ENCODE data around the gene FNDC3B. TPM values are rescaled to one million over a fixed set of nuclear protein-coding genes. Genes with fewer than 3 reads are reported as not detected.

Gene FNDC3B
- total RNA-seq, 1 experiment from 2014 or later = 48.6 TPM

DNA sequence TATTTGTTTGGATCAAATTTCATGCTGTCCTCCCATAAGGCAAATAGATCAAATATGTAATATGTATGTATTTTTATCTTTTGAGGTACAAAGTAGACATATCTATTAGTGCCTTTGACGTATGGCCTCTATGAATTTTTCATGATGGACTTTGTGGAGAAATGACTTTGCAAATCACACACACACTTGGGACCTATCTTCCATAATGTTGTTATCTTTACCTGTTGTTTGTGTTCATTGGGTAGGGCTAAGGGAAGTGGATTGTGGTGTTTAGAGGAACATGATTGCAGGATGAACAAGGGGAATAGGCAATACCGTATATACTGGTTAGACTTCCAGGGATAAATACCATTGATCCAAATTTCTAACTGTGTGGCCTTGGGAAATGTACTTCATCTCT lies 266.6 kb downstream of the FNDC3B start:
- H3K9me2 ChIP-seq (replicated peaks; ENCODE audit: low read length) = no peaks in the 10 kb centered on the region
- no peaks in the 10 kb centered on the region for H4K20me1 ChIP-seq (ENCODE audit: low read length)
- H3K27ac ChIP-seq (ENCODE audit: low read length) = peak overlapping the region; percentile 14; the same call in 1 of the 2 replicates
- ATAC-seq = no peak
- H3K4me3 ChIP-seq (ENCODE audit: low read length) = no peak overlapping the region
- TF ChIP-seq EZH2phosphoT487 (IDR thresholded peaks at IDR 0.05; ENCODE audit: borderline replicate concordance, low read length) = no peak
- TF ChIP-seq EZH2 (IDR thresholded peaks at IDR 0.05; ENCODE audit: low read length, unreplicated experiment) = no peak
- TF ChIP-seq, protein P1, sequence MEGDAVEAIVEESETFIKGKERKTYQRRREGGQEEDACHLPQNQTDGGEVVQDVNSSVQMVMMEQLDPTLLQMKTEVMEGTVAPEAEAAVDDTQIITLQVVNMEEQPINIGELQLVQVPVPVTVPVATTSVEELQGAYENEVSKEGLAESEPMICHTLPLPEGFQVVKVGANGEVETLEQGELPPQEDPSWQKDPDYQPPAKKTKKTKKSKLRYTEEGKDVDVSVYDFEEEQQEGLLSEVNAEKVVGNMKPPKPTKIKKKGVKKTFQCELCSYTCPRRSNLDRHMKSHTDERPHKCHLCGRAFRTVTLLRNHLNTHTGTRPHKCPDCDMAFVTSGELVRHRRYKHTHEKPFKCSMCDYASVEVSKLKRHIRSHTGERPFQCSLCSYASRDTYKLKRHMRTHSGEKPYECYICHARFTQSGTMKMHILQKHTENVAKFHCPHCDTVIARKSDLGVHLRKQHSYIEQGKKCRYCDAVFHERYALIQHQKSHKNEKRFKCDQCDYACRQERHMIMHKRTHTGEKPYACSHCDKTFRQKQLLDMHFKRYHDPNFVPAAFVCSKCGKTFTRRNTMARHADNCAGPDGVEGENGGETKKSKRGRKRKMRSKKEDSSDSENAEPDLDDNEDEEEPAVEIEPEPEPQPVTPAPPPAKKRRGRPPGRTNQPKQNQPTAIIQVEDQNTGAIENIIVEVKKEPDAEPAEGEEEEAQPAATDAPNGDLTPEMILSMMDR (conservative IDR thresholded peaks at IDR 0.05; ENCODE audit: low read depth, low read length) = no peak
- peaks cover 32% of the 10 kb centered on the region for H3K36me3 ChIP-seq (ENCODE audit: low read depth, low read length)
- intact Hi-C loops (cut with micrococcal nuclease) = loop anchor here (10.0 kb wide), 2 partner anchors 101 to 341 kb away; no protein-coding TSS in a partner anchor
- H2AFZ ChIP-seq (ENCODE audit: low read length) = no peak overlapping the region
- no peaks in the 10 kb centered on the region for H3K9me3 ChIP-seq (ENCODE audit: low read length)
- no peak overlapping the region for H3K9ac ChIP-seq (ENCODE audit: low read length)
- no peaks in the 10 kb centered on the region for H3F3A ChIP-seq (ENCODE audit: low read length, unreplicated experiment)
- POLR2A ChIA-PET (ENCODE audit: unreplicated experiment) = no interaction called here
- CTCF ChIA-PET = no interaction called here
- no peaks in the 10 kb centered on the region for H3K27me3 ChIP-seq (ENCODE audit: low read length)
- H3K4me1 ChIP-seq (ENCODE audit: insufficient read depth, low read length) = peaks cover 25% of the 10 kb centered on the region
- BruUV-seq (replicated peaks) = no TSS peak
- H3K79me2 ChIP-seq (ENCODE audit: low read length) = no peaks in the 10 kb centered on the region
- DNase-seq = no peak
- peak overlapping the region; percentile 52 for H3K4me2 ChIP-seq (ENCODE audit: low read length)

DNA sequence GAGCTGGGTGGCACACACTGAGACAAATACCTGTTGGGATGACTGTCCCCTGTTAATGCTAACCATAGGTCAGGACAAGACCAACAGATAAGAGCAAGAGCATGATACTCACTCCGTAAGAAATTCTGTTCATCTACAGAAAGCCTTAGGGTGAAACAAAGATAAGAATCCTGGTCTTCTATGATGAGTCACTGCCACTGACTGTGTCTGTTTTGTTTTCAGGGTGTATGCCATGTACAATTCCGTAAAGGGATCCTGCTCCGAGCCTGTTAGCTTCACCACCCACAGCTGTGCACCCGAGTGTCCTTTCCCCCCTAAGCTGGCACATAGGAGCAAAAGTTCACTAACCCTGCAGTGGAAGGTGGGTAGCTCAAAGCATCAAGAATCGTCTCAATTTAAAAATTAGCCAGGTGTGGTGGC lies 267.8 kb downstream of the FNDC3B start:
- ATAC-seq = no peak
- H3F3A ChIP-seq (ENCODE audit: low read length, unreplicated experiment) = no peaks in the 10 kb centered on the region
- ChIA-PET CTCF (interaction anchor here (0.6 kb wide), 1 partner anchor 170 kb away, joined by 4 read pairs; no protein-coding TSS in a partner anchor), POLR2A (ENCODE audit: unreplicated experiment) (no interaction called here)
- no peaks in the 10 kb centered on the region for H3K9me3 ChIP-seq (ENCODE audit: low read length)
- H3K4me2 ChIP-seq (ENCODE audit: low read length) = peak overlapping the region; percentile 1; the same call in 1 of the 2 replicates
- no peak overlapping the region for H2AFZ ChIP-seq (ENCODE audit: low read length)
- no peak overlapping the region for H3K27ac ChIP-seq (ENCODE audit: low read length)
- TF ChIP-seq EZH2 (IDR thresholded peaks at IDR 0.05; ENCODE audit: low read length, unreplicated experiment) (no peak), EZH2phosphoT487 (IDR thresholded peaks at IDR 0.05; ENCODE audit: borderline replicate concordance, low read length) (no peak)
- TF ChIP-seq, protein P1 (conservative IDR thresholded peaks at IDR 0.05; ENCODE audit: low read depth, low read length) = no peak
- no peaks in the 10 kb centered on the region for H3K79me2 ChIP-seq (ENCODE audit: low read length)
- H4K20me1 ChIP-seq (ENCODE audit: low read length) = no peaks in the 10 kb centered on the region
- H3K27me3 ChIP-seq (ENCODE audit: low read length) = no peaks in the 10 kb centered on the region
- H3K4me1 ChIP-seq (ENCODE audit: insufficient read depth, low read length) = peaks cover 25% of the 10 kb centered on the region
- no peak overlapping the region for H3K9ac ChIP-seq (ENCODE audit: low read length)
- peaks cover 34% of the 10 kb centered on the region for H3K36me3 ChIP-seq (ENCODE audit: low read depth, low read length)
- peak; percentile 22 for DNase-seq
- no peaks in the 10 kb centered on the region for H3K9me2 ChIP-seq (replicated peaks; ENCODE audit: low read length)
- no TSS peak for BruUV-seq (replicated peaks)
- H3K4me3 ChIP-seq (ENCODE audit: low read length) = no peak overlapping the region
- intact Hi-C loops (cut with micrococcal nuclease) = loop anchor here (10.0 kb wide), 2 partner anchors 102 to 342 kb away; no protein-coding TSS in a partner anchor

DNA sequence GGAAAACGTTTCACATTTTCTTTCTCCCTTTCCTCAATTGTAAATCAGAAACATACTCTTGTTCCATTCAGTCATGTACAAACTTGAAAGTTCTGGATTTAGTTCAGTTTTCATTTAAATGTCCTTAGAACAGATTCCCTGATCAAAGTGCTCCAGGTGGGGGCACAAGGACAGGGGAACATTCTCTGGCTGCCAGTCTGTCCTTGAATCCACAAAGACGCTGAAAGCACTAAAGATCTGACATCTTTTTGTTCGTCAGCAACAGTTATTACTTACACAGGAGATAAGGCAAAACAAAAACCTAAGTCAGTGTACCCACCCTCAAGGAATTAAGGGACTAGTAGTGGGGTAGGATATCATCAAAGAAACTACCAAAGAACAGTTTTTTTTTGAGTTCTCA lies 269.7 kb downstream of the FNDC3B start:
- BruUV-seq (replicated peaks) = no TSS peak
- ATAC-seq (no peak), DNase-seq (no peak)
- Histone ChIP-seq H3K36me3 (ENCODE audit: low read depth, low read length) (peaks cover 32% of the 10 kb centered on the region), H3F3A (ENCODE audit: low read length, unreplicated experiment) (no peaks in the 10 kb centered on the region), H4K20me1 (ENCODE audit: low read length) (no peaks in the 10 kb centered on the region), H3K27me3 (ENCODE audit: low read length) (no peaks in the 10 kb centered on the region), H3K9me3 (ENCODE audit: low read length) (no peaks in the 10 kb centered on the region), H3K4me2 (ENCODE audit: low read length) (no peak overlapping the region), H3K4me1 (ENCODE audit: insufficient read depth, low read length) (peaks cover 25% of the 10 kb centered on the region), H3K79me2 (ENCODE audit: low read length) (no peaks in the 10 kb centered on the region), H3K9ac (ENCODE audit: low read length) (no peak overlapping the region), H3K4me3 (ENCODE audit: low read length) (no peak overlapping the region), H3K27ac (ENCODE audit: low read length) (no peak overlapping the region), H2AFZ (ENCODE audit: low read length) (no peak overlapping the region), H3K9me2 (replicated peaks; ENCODE audit: low read length) (no peaks in the 10 kb centered on the region)
- TF ChIP-seq EZH2 (IDR thresholded peaks at IDR 0.05; ENCODE audit: low read length, unreplicated experiment) = no peak
- TF ChIP-seq, protein P1 (conservative IDR thresholded peaks at IDR 0.05; ENCODE audit: low read depth, low read length) = no peak
- TF ChIP-seq EZH2phosphoT487 (IDR thresholded peaks at IDR 0.05; ENCODE audit: borderline replicate concordance, low read length) = no peak
- ChIA-PET CTCF (no interaction called here), POLR2A (ENCODE audit: unreplicated experiment) (no interaction called here)
- intact Hi-C loops (cut with micrococcal nuclease) = loop anchor here (10.0 kb wide), 2 partner anchors 104 to 344 kb away; no protein-coding TSS in a partner anchor
